ENCODE measurements around the gene C9orf43.

C9orf43 gene

GRCh38 chr9:113409883-113410206, 702 bp upstream of the C9orf43 start:
- H3K4me3 ChIP-seq (ENCODE audit: low read depth, low read length): peak overlapping the region; percentile 88
- TF ChIP-seq CTCF (IDR thresholded peaks at IDR 0.05; ENCODE audit: insufficient read depth, low read length, missing control alignments): no peak
- no peak for DNase-seq (ENCODE audit: low read depth, low spot score)
- ChIA-PET POLR2A (interaction anchor here (0.6 to 2.0 kb wide), 10 partner anchors 9 to 259 kb away, joined by 3 to 18 read pairs (median 4); partner anchors contain the start of genes ALAD, CDC26, PRPF4 and SLC31A2), CTCF (interaction anchor here (0.7 to 8.7 kb wide), 12 partner anchors 10 to 253 kb away, joined by 3 to 132 read pairs (median 8); partner anchors contain the start of genes ALAD, CDC26 and PRPF4)

GRCh38 chr9:113416149-113416721, 5.7 kb downstream of the C9orf43 start:
- DNase-seq (ENCODE audit: low read depth, low spot score): no peak
- POLR2A ChIA-PET: no interaction called here

GRCh38 chr9:113417370-113417769, 6.8 kb downstream of the C9orf43 start:
- DNase-seq (ENCODE audit: low read depth, low spot score): no peak
- POLR2A ChIA-PET: no interaction called here
- H3K4me3 ChIP-seq (ENCODE audit: low read depth, low read length): no peak overlapping the region
- TF ChIP-seq CTCF (IDR thresholded peaks at IDR 0.05; ENCODE audit: insufficient read depth, low read length, missing control alignments): no peak
- CTCF ChIA-PET: interaction anchor here (1.0 kb wide), 1 partner anchor 10 kb away, joined by 5 read pairs; no protein-coding TSS in a partner anchor

More at GRCh38 chr9:113416149-113416721, 5.7 kb downstream of the C9orf43 start:
- CTCF ChIA-PET: interaction anchor here (1.0 kb wide), 1 partner anchor 8 kb away, joined by 5 read pairs; no protein-coding TSS in a partner anchor
- no peak for TF ChIP-seq CTCF (IDR thresholded peaks at IDR 0.05; ENCODE audit: insufficient read depth, low read length, missing control alignments)
- no peak overlapping the region for H3K4me3 ChIP-seq (ENCODE audit: low read depth, low read length)

- no peak for TF ChIP-seq CTCF (IDR thresholded peaks at IDR 0.05; ENCODE audit: insufficient read depth, low read length, missing control alignments)
- H3K4me3 ChIP-seq (ENCODE audit: low read depth, low read length): no peak overlapping the region
- ChIA-PET POLR2A (no interaction called here), CTCF (interaction anchor here (1.1 to 2.4 kb wide), 4 partner anchors 9 to 234 kb away, joined by 3 to 7 read pairs (median 6); no protein-coding TSS in a partner anchor)
- DNase-seq (ENCODE audit: low read depth, low spot score): no peak
These were observed 11.2 kb downstream of the C9orf43 start for GRCh38 chr9:113421726-113422125.

GRCh38 chr9:113425072-113425471, 14.5 kb downstream of the C9orf43 start:
- TF ChIP-seq CTCF (IDR thresholded peaks at IDR 0.05; ENCODE audit: insufficient read depth, low read length, missing control alignments): no peak
- POLR2A ChIA-PET: no interaction called here
- DNase-seq (ENCODE audit: low read depth, low spot score): no peak
- CTCF ChIA-PET: interaction anchor here (0.7 to 2.1 kb wide), 3 partner anchors 20 to 230 kb away, joined by 3 to 8 read pairs (median 4); no protein-coding TSS in a partner anchor
- no peak overlapping the region for H3K4me3 ChIP-seq (ENCODE audit: low read depth, low read length)

- TF ChIP-seq CTCF (IDR thresholded peaks at IDR 0.05; ENCODE audit: insufficient read depth, low read length, missing control alignments): no peak
- H3K4me3 ChIP-seq (ENCODE audit: low read depth, low read length): no peak overlapping the region
- DNase-seq (ENCODE audit: low read depth, low spot score): no peak
- ChIA-PET CTCF (interaction anchor here (1.1 to 3.5 kb wide), 3 partner anchors 163 to 231 kb away, joined by 3 to 17 read pairs (median 3); no protein-coding TSS in a partner anchor), POLR2A (no interaction called here)
These were observed 16.2 kb downstream of the C9orf43 start for GRCh38 chr9:113426701-113427100.
